GM19240 (cell line): ENCODE measurements around the gene GNPAT.

Experiments used
- DNase-seq: peaks from one replicate; pipeline ENCODE4 v3.0.0; 2011; ENCODE audit warnings: low spot score; ENCODE audit not compliant: insufficient read length

The GNPAT gene

GRCh38 chr1:231317306-231318014, 76.4 kb downstream of the GNPAT start:
- DNase-seq: no peak

- DNase-seq: no peak
These were observed 77.0 kb downstream of the GNPAT start for GRCh38 chr1:231318015-231318355.

GRCh38 chr1:231318568-231318967, 77.6 kb downstream of the GNPAT start:
- no peak for DNase-seq

GRCh38 chr1:231319080-231319479, 78.1 kb downstream of the GNPAT start:
- no peak for DNase-seq

- no peak for DNase-seq
These were observed 82.0 kb downstream of the GNPAT start for GRCh38 chr1:231322880-231323530.

- no peak for DNase-seq
These were observed 83.6 kb downstream of the GNPAT start for GRCh38 chr1:231324660-231325059.

- DNase-seq: no peak
These were observed 85.2 kb downstream of the GNPAT start for GRCh38 chr1:231326248-231326647.
